Measurements from ENCODE around the gene MAGI1.

MAGI1 gene

DNA sequence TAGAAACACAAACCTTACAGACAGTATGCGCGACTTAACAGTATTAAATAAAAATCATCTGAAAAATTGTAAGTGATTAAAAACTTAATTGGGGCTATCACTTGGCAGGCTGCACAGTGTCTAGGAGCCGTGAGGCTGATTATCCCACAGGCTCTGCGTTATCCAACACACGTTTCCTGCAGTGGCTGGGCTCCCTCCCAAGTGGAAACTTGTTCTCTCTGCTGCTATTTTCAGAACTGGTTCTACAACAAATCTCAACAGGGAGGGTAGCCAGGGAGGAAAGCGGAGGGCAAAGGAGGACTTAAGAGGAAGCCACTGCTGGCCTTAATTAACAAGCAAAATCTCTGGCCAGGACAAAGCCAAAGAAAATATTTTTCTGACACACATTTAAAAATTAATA, 555.2 kb downstream of the MAGI1 start:
- Histone ChIP-seq H3K27me3 (ENCODE audit: control insufficient read depth, insufficient read depth, low read length) (no peaks in the 10 kb centered on the region), H3K27ac (ENCODE audit: low read depth, low read length) (no peak overlapping the region), H3K4me1 (ENCODE audit: control insufficient read depth, insufficient read depth, low read length) (peaks cover 31% of the 10 kb centered on the region), H3K36me3 (ENCODE audit: control insufficient read depth, insufficient read depth, low read length) (no peaks in the 10 kb centered on the region), H3K4me3 (ENCODE audit: low read length) (no peak overlapping the region), H3K9ac (ENCODE audit: low read length) (no peak overlapping the region)

DNA sequence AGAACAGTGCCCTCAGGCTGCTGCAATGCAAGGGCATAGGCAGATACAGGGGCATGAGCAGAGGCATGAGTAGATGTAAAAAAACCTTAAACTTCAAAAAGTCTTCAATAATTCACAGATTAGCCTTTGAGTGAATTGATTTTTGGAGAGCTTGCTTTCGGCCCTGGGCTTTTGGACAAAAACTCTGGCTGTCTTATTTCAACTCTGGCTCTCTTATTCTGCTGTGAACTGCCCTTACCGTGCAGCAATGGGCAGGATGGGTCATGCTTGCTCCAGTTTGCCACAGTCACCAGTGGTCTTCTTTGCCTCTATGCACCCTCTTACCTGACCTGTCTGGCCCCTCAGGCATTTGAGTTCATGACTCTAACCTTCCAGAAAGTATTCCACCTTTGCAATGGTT, 555.7 kb downstream of the MAGI1 start:
- Histone ChIP-seq H3K27ac (ENCODE audit: low read depth, low read length) (no peak overlapping the region), H3K4me1 (ENCODE audit: control insufficient read depth, insufficient read depth, low read length) (peaks cover 31% of the 10 kb centered on the region), H3K27me3 (ENCODE audit: control insufficient read depth, insufficient read depth, low read length) (no peaks in the 10 kb centered on the region), H3K36me3 (ENCODE audit: control insufficient read depth, insufficient read depth, low read length) (no peaks in the 10 kb centered on the region), H3K4me3 (ENCODE audit: low read length) (no peak overlapping the region), H3K9ac (ENCODE audit: low read length) (no peak overlapping the region)

DNA sequence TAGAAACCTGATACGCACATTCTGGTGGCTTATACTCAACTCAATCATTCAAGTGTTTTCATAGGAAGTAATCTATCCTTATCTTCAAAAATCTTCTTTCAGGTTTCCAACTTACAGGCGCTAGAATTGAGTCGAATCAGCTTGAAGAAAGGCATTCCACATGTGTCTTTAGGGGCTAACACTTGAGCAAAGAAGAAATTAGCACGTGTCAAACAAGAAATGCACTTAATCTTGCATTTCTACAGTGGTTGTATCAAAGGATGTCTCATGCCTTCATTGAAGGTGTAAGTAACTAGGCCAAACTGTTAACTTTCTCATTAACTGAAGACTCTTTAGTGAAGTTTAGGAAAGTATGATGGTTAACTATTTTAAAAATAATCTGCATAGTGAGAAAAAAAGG, 557.6 kb downstream of the MAGI1 start:
- peaks cover 29% of the 10 kb centered on the region for H3K4me1 ChIP-seq (ENCODE audit: control insufficient read depth, insufficient read depth, low read length)
- H3K4me3 ChIP-seq (ENCODE audit: low read length) = no peak overlapping the region
- no peak overlapping the region for H3K27ac ChIP-seq (ENCODE audit: low read depth, low read length)
- no peak overlapping the region for H3K9ac ChIP-seq (ENCODE audit: low read length)
- H3K36me3 ChIP-seq (ENCODE audit: control insufficient read depth, insufficient read depth, low read length) = no peaks in the 10 kb centered on the region
- H3K27me3 ChIP-seq (ENCODE audit: control insufficient read depth, insufficient read depth, low read length) = no peaks in the 10 kb centered on the region

DNA sequence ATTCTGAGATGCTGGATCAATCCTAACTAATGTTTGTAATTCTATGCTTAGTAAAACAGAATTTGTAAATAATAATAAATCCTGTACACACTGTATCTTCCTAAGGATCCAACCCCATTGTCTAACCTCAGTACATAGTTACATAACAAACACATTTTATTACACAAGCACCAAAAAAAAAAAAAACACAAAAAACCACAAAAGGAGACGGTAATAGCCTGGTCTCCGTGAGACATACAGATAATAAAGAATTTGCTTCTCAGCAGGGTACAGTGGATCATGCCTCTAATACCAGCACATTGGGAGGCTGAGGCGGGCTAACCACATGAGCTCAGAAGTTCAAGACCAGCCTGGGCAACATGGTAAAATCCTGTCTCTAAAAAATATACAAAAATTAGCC, 558.7 kb downstream of the MAGI1 start:
- no peak overlapping the region for H3K4me3 ChIP-seq (ENCODE audit: low read length)
- H3K9ac ChIP-seq (ENCODE audit: low read length) = no peak overlapping the region
- H3K36me3 ChIP-seq (ENCODE audit: control insufficient read depth, insufficient read depth, low read length) = no peaks in the 10 kb centered on the region
- H3K27ac ChIP-seq (ENCODE audit: low read depth, low read length) = no peak overlapping the region
- peaks cover 22% of the 10 kb centered on the region for H3K4me1 ChIP-seq (ENCODE audit: control insufficient read depth, insufficient read depth, low read length)
- H3K27me3 ChIP-seq (ENCODE audit: control insufficient read depth, insufficient read depth, low read length) = no peaks in the 10 kb centered on the region

DNA sequence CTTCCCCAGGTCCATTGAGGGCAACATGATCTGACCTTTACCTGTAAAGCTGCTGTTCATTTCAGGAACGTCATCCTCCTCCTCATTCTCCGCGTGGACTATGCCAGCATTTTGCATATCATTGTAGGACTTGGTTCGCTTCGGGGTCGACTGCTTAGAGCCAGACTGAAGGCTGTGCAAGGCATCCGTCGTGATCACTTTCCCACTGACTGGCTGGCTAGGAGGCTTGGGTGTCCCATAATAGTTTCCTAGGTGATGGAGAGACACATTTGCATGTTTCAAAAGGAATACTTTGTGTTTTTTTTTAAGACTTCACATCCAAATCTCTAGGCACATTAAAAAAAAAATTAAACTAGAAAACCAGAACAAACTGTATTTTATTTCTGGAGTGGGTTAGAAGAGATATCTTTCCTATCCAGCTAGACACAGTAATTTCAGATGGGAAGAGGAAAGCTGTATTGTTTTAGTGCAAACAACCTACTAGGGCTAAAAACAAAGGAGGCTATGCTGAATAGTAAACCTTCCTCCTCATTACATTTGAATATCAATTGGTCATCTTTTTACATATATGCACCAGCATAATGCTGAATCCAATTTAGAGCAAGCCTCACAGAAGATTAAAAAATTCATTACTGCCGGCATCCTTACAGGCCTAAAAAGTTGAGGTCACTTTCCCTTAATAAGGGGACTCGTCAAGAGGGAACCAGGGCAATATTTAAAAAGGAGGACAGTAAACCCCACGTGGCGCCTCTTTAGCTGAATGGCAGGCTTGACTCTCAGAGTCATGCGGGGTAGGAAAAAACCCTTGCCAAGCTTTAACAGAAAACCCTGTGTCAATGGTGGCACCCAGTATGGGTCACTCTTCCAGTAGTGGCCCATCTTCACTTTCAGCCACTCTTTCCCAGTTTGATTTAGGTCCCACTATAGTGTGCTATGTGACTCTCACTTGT, 559.9 kb downstream of the MAGI1 start:
- Histone ChIP-seq H3K27ac (ENCODE audit: low read depth, low read length) (no peak overlapping the region), H3K36me3 (ENCODE audit: control insufficient read depth, insufficient read depth, low read length) (no peaks in the 10 kb centered on the region), H3K9ac (ENCODE audit: low read length) (no peak overlapping the region), H3K4me1 (ENCODE audit: control insufficient read depth, insufficient read depth, low read length) (peaks cover 11% of the 10 kb centered on the region), H3K4me3 (ENCODE audit: low read length) (no peak overlapping the region), H3K27me3 (ENCODE audit: control insufficient read depth, insufficient read depth, low read length) (no peaks in the 10 kb centered on the region)

DNA sequence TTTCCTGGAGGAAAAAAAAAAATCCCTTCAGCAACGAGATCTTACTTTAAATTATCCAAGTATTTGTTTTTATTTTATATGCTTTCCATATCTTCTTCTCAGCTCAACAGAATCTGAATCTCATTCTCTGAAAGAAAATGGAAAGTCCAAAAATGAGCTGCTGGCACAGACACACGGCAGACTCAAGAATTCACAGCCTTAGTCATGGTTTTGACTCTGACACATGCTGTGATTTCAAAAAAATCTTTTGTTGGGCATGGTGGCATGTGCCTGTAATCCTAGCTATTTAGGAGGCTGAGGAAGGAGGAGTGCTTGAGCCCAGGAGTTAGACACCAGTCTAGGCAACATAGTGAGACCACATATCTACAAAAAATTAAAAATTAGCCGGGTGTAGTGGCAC, 565.0 kb downstream of the MAGI1 start:
- Histone ChIP-seq H3K4me1 (ENCODE audit: control insufficient read depth, insufficient read depth, low read length) (no peaks in the 10 kb centered on the region), H3K36me3 (ENCODE audit: control insufficient read depth, insufficient read depth, low read length) (no peaks in the 10 kb centered on the region), H3K27me3 (ENCODE audit: control insufficient read depth, insufficient read depth, low read length) (no peaks in the 10 kb centered on the region), H3K4me3 (ENCODE audit: low read length) (no peak overlapping the region), H3K27ac (ENCODE audit: low read depth, low read length) (no peak overlapping the region), H3K9ac (ENCODE audit: low read length) (no peak overlapping the region)

DNA sequence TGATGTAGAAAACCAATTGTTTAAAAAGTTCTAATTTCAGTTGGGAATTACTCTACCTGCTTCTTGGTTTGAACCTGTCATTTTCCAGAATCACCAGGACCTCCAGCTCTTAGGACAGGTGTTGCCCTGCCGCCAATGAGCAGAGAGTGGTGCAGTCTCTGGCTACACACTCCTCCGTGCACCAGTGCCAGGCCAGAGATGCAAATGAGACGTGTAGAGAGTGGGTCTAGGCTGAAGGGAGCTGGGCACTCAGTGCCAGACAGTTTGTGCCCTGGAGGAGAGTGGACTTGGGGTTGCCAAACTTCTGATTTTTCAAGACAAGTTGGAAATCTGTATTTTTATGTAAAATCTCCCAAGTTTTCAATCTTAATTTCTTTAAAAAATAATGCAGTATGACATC, 566.2 kb downstream of the MAGI1 start:
- no peak overlapping the region for H3K27ac ChIP-seq (ENCODE audit: low read depth, low read length)
- H3K9ac ChIP-seq (ENCODE audit: low read length) = no peak overlapping the region
- H3K36me3 ChIP-seq (ENCODE audit: control insufficient read depth, insufficient read depth, low read length) = no peaks in the 10 kb centered on the region
- no peaks in the 10 kb centered on the region for H3K27me3 ChIP-seq (ENCODE audit: control insufficient read depth, insufficient read depth, low read length)
- no peak overlapping the region for H3K4me3 ChIP-seq (ENCODE audit: low read length)
- H3K4me1 ChIP-seq (ENCODE audit: control insufficient read depth, insufficient read depth, low read length) = no peaks in the 10 kb centered on the region

DNA sequence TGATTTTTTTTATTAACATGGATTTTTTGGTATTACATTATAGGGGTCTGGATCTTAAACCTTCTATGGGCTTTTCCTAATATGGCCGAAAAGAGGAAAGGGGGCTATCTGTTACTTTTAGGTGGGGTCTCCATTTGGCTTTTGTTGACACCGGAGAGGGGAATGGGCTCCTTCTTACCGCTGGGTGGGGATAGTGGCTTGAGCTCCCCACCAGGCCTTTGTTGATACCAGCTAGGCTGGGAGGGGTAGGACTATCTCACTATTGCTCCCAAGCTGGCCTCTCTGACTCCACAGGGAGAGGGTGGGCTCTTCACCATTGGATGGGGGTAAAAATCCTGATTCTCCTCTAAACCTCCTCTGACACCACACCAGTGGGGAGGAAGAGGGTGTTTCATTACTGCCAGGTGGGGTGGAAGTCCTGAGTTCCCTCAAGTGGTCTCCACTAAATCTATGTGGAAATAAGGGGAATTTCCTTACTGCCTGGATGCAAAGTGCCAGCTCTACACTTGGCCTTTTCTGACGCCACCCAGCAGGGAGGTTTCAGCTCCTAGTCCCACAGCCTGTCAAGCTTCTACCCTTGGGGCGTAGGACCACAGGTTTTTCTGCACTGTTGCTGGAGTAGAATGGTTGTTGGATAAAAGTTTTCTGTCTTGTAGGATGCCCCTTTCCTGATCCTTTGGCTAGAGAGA, 572.3 kb downstream of the MAGI1 start:
- H3K27ac ChIP-seq (ENCODE audit: low read depth, low read length) = no peak overlapping the region
- no peaks in the 10 kb centered on the region for H3K27me3 ChIP-seq (ENCODE audit: control insufficient read depth, insufficient read depth, low read length)
- no peaks in the 10 kb centered on the region for H3K36me3 ChIP-seq (ENCODE audit: control insufficient read depth, insufficient read depth, low read length)

DNA sequence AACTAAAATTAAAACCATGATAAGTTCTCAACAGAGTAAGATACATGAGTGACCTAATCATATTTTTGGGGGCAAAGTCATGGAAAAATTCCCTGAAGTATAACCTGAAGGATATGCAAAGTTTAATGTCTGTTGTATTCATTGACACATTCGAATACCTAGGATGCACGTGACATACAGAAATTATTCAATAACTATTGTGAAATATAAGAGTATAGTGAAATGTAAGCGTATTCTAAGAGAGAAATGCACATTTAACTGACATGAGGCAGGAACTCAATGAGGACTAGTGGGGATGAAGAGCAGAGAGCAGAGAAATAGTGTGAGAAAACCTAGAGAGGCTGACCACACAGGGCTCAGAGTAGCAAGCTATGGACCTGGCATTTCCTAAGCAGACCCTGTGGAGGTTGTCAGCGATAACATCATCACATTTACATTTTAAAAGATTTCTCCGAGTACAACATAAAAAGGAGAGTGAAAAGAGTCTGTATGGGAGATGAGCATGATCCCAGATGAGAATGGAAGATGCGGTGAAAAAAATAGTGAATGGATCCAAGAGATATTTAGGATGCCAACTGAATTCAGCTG, 588.8 kb downstream of the MAGI1 start:
- H3K27me3 ChIP-seq (ENCODE audit: control insufficient read depth, insufficient read depth, low read length) = no peaks in the 10 kb centered on the region
- H3K27ac ChIP-seq (ENCODE audit: low read depth, low read length) = no peak overlapping the region
- no peaks in the 10 kb centered on the region for H3K36me3 ChIP-seq (ENCODE audit: control insufficient read depth, insufficient read depth, low read length)
- no peaks in the 10 kb centered on the region for H3K4me1 ChIP-seq (ENCODE audit: control insufficient read depth, insufficient read depth, low read length)
- no peak overlapping the region for H3K4me3 ChIP-seq (ENCODE audit: low read length)
- no peak overlapping the region for H3K9ac ChIP-seq (ENCODE audit: low read length)

More for the DNA sequence above, 572.3 kb downstream of the MAGI1 start:
- H3K4me3 ChIP-seq (ENCODE audit: low read length) = no peak overlapping the region
- no peaks in the 10 kb centered on the region for H3K4me1 ChIP-seq (ENCODE audit: control insufficient read depth, insufficient read depth, low read length)
- H3K9ac ChIP-seq (ENCODE audit: low read length) = no peak overlapping the region

DNA sequence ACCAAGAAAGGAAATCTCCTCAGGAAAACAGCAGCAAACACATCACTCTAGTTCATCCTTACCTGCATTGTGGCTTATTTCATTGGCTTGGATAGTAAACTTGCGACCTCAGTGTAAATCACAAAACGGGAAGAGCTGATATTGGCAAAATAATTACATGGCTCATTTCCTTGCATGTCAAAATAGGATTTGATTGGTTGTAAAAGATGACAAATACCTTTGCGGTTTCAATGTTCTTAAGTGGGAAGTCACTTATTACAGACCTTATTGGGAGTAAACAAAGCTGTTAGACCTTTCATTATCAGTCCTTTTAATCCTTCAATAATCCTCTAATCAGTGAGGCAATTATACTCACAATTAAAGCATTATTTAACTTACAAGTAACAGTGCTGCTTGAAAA, 590.6 kb downstream of the MAGI1 start:
- Histone ChIP-seq H3K4me1 (ENCODE audit: control insufficient read depth, insufficient read depth, low read length) (no peaks in the 10 kb centered on the region), H3K36me3 (ENCODE audit: control insufficient read depth, insufficient read depth, low read length) (no peaks in the 10 kb centered on the region), H3K9ac (ENCODE audit: low read length) (no peak overlapping the region), H3K4me3 (ENCODE audit: low read length) (no peak overlapping the region), H3K27ac (ENCODE audit: low read depth, low read length) (no peak overlapping the region), H3K27me3 (ENCODE audit: control insufficient read depth, insufficient read depth, low read length) (no peaks in the 10 kb centered on the region)

DNA sequence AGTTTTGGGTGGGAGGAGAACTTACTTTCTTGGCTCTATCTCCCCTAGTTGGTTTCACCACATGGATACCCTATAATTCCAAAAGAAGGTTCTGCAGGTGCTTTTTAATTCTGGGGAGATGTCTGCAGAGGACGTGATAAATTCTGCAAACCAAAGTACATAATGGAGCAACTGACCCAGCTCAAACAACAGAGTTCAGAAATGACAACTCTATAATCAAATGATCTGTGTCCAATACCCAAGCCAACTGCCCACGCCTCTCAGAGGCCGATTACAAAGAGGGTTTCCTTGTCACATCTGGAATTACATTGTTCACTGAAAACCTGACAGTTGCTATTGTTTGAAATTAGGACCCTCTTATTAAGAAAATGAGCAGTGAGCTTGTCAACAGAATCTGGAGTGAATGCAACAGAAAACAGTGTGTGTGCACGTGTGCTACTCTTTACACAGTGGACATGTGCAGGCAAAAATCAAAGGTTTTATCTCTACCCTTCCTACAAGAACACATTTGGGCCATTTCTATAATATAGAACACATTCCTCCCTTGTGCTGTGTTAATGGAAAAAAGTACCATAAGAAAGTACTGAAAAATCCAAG, 593.0 kb downstream of the MAGI1 start:
- H3K36me3 ChIP-seq (ENCODE audit: control insufficient read depth, insufficient read depth, low read length) = no peaks in the 10 kb centered on the region
- no peak overlapping the region for H3K4me3 ChIP-seq (ENCODE audit: low read length)
- no peaks in the 10 kb centered on the region for H3K4me1 ChIP-seq (ENCODE audit: control insufficient read depth, insufficient read depth, low read length)
- H3K27me3 ChIP-seq (ENCODE audit: control insufficient read depth, insufficient read depth, low read length) = no peaks in the 10 kb centered on the region
- H3K9ac ChIP-seq (ENCODE audit: low read length) = no peak overlapping the region
- H3K27ac ChIP-seq (ENCODE audit: low read depth, low read length) = no peak overlapping the region

DNA sequence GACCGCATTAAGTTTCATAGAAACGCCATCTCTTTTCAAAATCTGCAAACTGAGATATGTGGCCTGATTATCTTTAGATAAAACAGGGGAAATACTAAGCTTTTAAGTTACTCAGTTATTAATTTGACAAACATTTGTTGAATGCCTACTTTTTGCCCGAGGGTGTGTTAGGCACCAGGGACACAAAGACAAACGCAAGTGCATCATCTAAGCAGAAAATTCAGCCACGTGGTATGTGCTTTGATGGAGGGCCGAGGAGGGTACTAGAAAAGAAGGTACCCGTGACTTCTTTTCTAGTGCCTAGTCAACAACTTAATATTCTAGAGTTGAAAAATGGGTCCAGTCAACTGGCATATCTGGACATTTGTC, 594.3 kb downstream of the MAGI1 start:
- no peak overlapping the region for H3K4me3 ChIP-seq (ENCODE audit: low read length)
- H3K4me1 ChIP-seq (ENCODE audit: control insufficient read depth, insufficient read depth, low read length) = peaks cover 5% of the 10 kb centered on the region
- no peak overlapping the region for H3K27ac ChIP-seq (ENCODE audit: low read depth, low read length)
- no peaks in the 10 kb centered on the region for H3K27me3 ChIP-seq (ENCODE audit: control insufficient read depth, insufficient read depth, low read length)
- H3K36me3 ChIP-seq (ENCODE audit: control insufficient read depth, insufficient read depth, low read length) = no peaks in the 10 kb centered on the region
- no peak overlapping the region for H3K9ac ChIP-seq (ENCODE audit: low read length)
